ENCODE data around the gene ATP2A3. TPM values are rescaled to one million over a fixed set of nuclear protein-coding genes. Genes with fewer than 3 reads are reported as not detected.

ATP2A3 gene
- polyA plus RNA-seq, 1 donor from 2014 or later, result not detected

DNA sequence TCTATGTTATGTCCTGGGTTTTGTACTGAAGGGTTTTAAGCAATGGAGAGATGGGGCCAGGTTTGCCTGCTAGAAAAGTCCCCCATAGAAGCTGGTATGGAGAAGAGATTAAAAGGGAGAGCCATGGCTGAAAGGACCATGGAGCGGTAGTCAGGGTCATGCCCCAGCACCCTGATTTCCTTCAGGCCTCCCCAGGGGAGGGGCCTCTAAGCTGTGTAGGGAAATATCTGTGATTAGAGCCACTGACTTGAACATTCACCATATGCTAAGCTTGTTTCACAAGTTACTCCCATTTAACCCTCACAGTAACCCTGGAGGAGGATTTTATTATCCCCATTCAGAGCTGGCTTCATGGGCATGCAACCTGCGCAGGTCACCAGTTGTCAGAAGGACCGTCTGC is 3.8 kb upstream of the ATP2A3 start:
- Histone ChIP-seq H2AFZ (ENCODE audit: low read depth, low read length) (no peak overlapping the region), H3K27me3 (ENCODE audit: insufficient read depth, low read depth, low read length) (peaks cover 36% of the 10 kb centered on the region), H3K9me2 (ENCODE audit: insufficient read depth, low read length) (no peaks in the 10 kb centered on the region), H4K20me1 (ENCODE audit: insufficient read depth) (no peaks in the 10 kb centered on the region), H3K27ac (ENCODE audit: low read length) (no peak overlapping the region), H3F3A (ENCODE audit: insufficient read depth, low read length, poor library complexity, severe bottlenecking) (no peaks in the 10 kb centered on the region), H3K36me3 (ENCODE audit: insufficient read depth, low read length) (no peaks in the 10 kb centered on the region), H3K4me2 (ENCODE audit: low read length) (no peak overlapping the region), H3K9me3 (ENCODE audit: low read length) (no peaks in the 10 kb centered on the region), H3K79me2 (replicated peaks; ENCODE audit: insufficient read depth, low read length) (no peaks in the 10 kb centered on the region), H3K4me3 (ENCODE audit: low read length) (no peak overlapping the region), H3K9ac (ENCODE audit: low read length) (no peak overlapping the region)
- TF ChIP-seq EP300 (conservative IDR thresholded peaks at IDR 0.05; ENCODE audit: poor library complexity, severe bottlenecking) (no peak), POLR2AphosphoS5 (IDR thresholded peaks at IDR 0.05) (no peak), SMC3 (conservative IDR thresholded peaks at IDR 0.05; ENCODE audit: poor library complexity) (no peak), MXI1 (conservative IDR thresholded peaks at IDR 0.05; ENCODE audit: poor library complexity, severe bottlenecking) (no peak), TAF1 (IDR thresholded peaks at IDR 0.05; ENCODE audit: low read depth) (no peak), RAD21 (conservative IDR thresholded peaks at IDR 0.05) (no peak), EZH2 (IDR thresholded peaks at IDR 0.05; ENCODE audit: borderline replicate concordance, insufficient read depth, low read length, poor library complexity, severe bottlenecking) (no peak)
- TF ChIP-seq, protein P1, sequence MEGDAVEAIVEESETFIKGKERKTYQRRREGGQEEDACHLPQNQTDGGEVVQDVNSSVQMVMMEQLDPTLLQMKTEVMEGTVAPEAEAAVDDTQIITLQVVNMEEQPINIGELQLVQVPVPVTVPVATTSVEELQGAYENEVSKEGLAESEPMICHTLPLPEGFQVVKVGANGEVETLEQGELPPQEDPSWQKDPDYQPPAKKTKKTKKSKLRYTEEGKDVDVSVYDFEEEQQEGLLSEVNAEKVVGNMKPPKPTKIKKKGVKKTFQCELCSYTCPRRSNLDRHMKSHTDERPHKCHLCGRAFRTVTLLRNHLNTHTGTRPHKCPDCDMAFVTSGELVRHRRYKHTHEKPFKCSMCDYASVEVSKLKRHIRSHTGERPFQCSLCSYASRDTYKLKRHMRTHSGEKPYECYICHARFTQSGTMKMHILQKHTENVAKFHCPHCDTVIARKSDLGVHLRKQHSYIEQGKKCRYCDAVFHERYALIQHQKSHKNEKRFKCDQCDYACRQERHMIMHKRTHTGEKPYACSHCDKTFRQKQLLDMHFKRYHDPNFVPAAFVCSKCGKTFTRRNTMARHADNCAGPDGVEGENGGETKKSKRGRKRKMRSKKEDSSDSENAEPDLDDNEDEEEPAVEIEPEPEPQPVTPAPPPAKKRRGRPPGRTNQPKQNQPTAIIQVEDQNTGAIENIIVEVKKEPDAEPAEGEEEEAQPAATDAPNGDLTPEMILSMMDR (IDR thresholded peaks at IDR 0.05; ENCODE audit: poor library complexity, severe bottlenecking), result no peak
- TF ChIP-seq, protein P2, sequence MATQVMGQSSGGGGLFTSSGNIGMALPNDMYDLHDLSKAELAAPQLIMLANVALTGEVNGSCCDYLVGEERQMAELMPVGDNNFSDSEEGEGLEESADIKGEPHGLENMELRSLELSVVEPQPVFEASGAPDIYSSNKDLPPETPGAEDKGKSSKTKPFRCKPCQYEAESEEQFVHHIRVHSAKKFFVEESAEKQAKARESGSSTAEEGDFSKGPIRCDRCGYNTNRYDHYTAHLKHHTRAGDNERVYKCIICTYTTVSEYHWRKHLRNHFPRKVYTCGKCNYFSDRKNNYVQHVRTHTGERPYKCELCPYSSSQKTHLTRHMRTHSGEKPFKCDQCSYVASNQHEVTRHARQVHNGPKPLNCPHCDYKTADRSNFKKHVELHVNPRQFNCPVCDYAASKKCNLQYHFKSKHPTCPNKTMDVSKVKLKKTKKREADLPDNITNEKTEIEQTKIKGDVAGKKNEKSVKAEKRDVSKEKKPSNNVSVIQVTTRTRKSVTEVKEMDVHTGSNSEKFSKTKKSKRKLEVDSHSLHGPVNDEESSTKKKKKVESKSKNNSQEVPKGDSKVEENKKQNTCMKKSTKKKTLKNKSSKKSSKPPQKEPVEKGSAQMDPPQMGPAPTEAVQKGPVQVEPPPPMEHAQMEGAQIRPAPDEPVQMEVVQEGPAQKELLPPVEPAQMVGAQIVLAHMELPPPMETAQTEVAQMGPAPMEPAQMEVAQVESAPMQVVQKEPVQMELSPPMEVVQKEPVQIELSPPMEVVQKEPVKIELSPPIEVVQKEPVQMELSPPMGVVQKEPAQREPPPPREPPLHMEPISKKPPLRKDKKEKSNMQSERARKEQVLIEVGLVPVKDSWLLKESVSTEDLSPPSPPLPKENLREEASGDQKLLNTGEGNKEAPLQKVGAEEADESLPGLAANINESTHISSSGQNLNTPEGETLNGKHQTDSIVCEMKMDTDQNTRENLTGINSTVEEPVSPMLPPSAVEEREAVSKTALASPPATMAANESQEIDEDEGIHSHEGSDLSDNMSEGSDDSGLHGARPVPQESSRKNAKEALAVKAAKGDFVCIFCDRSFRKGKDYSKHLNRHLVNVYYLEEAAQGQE (IDR thresholded peaks at IDR 0.05; ENCODE audit: borderline replicate concordance), result no peak

DNA sequence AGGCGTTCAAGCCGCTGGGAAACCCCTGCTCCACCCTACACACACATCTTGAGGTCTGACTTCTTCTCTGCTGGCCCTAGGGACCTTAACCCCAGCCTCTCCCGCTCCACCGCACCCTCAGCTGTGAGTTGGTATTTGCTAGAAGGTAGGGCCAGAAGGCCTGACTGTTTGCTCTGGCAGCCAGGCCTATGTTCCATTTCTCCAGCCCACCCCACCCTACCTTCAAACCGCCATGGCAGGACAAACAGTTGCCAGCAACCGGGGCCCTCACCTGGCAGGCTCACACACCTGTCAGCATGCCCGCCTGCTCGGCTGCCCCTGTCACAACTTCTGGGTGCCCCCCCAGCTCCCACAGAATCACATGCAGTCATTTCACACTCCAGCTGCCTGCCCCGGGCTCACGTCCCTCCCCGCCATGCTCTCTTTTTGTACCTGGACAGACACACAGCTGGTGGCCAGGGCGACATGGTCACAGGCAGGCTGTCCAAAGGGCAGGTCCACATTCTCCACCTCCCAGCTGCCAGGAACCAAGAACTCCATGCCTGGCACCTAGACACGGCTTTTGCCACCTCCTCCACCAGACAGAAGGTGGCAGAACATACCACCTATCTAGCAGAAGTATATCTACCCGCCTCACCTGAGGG is 2.6 kb upstream of the ATP2A3 start:
- Histone ChIP-seq H3K27me3 (ENCODE audit: insufficient read depth, low read depth, low read length) (peaks cover 48% of the 10 kb centered on the region), H3K9me2 (ENCODE audit: insufficient read depth, low read length) (no peaks in the 10 kb centered on the region)
- TF ChIP-seq SMC3 (conservative IDR thresholded peaks at IDR 0.05; ENCODE audit: poor library complexity), result no peak
- no peak for TF ChIP-seq EP300 (conservative IDR thresholded peaks at IDR 0.05; ENCODE audit: poor library complexity, severe bottlenecking)
- TF ChIP-seq EZH2 (IDR thresholded peaks at IDR 0.05; ENCODE audit: borderline replicate concordance, insufficient read depth, low read length, poor library complexity, severe bottlenecking), result no peak
- TF ChIP-seq, protein P1 (IDR thresholded peaks at IDR 0.05; ENCODE audit: poor library complexity, severe bottlenecking), result no peak
- no peak for TF ChIP-seq RAD21 (conservative IDR thresholded peaks at IDR 0.05)
- TF ChIP-seq, protein P2 (IDR thresholded peaks at IDR 0.05; ENCODE audit: borderline replicate concordance), result no peak

More for the DNA sequence above, 2.6 kb upstream of the ATP2A3 start:
- Histone ChIP-seq H3K79me2 (replicated peaks; ENCODE audit: insufficient read depth, low read length) (no peaks in the 10 kb centered on the region), H3K9me3 (ENCODE audit: low read length) (no peaks in the 10 kb centered on the region), H3K27ac (ENCODE audit: low read length) (no peak overlapping the region), H3K4me3 (ENCODE audit: low read length) (no peak overlapping the region), H3F3A (ENCODE audit: insufficient read depth, low read length, poor library complexity, severe bottlenecking) (no peaks in the 10 kb centered on the region), H3K9ac (ENCODE audit: low read length) (no peak overlapping the region), H2AFZ (ENCODE audit: low read depth, low read length) (no peak overlapping the region), H3K36me3 (ENCODE audit: insufficient read depth, low read length) (no peaks in the 10 kb centered on the region), H4K20me1 (ENCODE audit: insufficient read depth) (no peaks in the 10 kb centered on the region), H3K4me2 (ENCODE audit: low read length) (no peak overlapping the region)

Measured in neural cell (in vitro differentiated cells).